Measurements from ENCODE around the gene ADAMTS18. TPM values are rescaled to one million over a fixed set of nuclear protein-coding genes. Genes with fewer than 3 reads are reported as not detected.

Gene ADAMTS18
- total and polyA plus RNA-seq, 4 donors, result under 0.01 to 0.17 TPM; not detected in 2

GRCh38 chr16:77452243-77452642, 17.4 kb upstream of the ADAMTS18 start (continued):
- no peak for TF ChIP-seq FOXA1 (IDR thresholded peaks at IDR 0.05)
- no peak for TF ChIP-seq SP1 (IDR thresholded peaks at IDR 0.05)
- TF ChIP-seq EGR1 (IDR thresholded peaks at IDR 0.05; ENCODE audit: low read depth in 2 of 2), result no peak

GRCh38 chr16:77450790-77451487, 16.1 kb upstream of the ADAMTS18 start:
- Histone ChIP-seq H3K9me3 (ENCODE audit: control insufficient read depth in 4 of 4, low read length in 3 of 4) (no peaks in the 10 kb centered on the region), H3K36me3 (ENCODE audit: control insufficient read depth in 4 of 4, insufficient read depth in 3 of 4, low read depth in 1 of 4, low read length in 3 of 4) (no peaks in the 10 kb centered on the region), H3K4me1 (ENCODE audit: control insufficient read depth in 4 of 4, insufficient read depth in 4 of 4, low read length in 3 of 4) (no peaks in the 10 kb centered on the region), H3K27ac (ENCODE audit: low read depth in 1 of 2, low read length in 2 of 2) (no peak overlapping the region), H3K4me3 (ENCODE audit: low read depth in 1 of 3, low read length in 3 of 3) (no peak overlapping the region), H3K9ac (ENCODE audit: low read depth in 1 of 2, low read length in 2 of 2) (no peak overlapping the region), H3K27me3 (ENCODE audit: control insufficient read depth in 4 of 4, insufficient read depth in 4 of 4, low read length in 3 of 4) (peaks cover 0 to 5% (median 0%) of the 10 kb centered on the region in 4 donors)
- DNase-seq (ENCODE audit: low spot score), result no peak
- no peak for TF ChIP-seq CTCF (IDR thresholded peaks at IDR 0.05; ENCODE audit: low read depth, low read length, missing input control)
- no peak for TF ChIP-seq FOXA1 (IDR thresholded peaks at IDR 0.05)
- TF ChIP-seq YY1 (IDR thresholded peaks at IDR 0.05), result no peak
- no peak for TF ChIP-seq HNF4G (IDR thresholded peaks at IDR 0.05)
- no peak for TF ChIP-seq ATF3 (IDR thresholded peaks at IDR 0.05)
- no peak for TF ChIP-seq ZBTB33 (IDR thresholded peaks at IDR 0.05)
- no peak for TF ChIP-seq NR2F2 (IDR thresholded peaks at IDR 0.05)
- no peak for TF ChIP-seq EGR1 (IDR thresholded peaks at IDR 0.05; ENCODE audit: low read depth in 2 of 2)
- no peak for TF ChIP-seq SP1 (IDR thresholded peaks at IDR 0.05)
- 51% methylated on average over 5 of the region's 5 CpGs for WGBS

- H3K27ac ChIP-seq (ENCODE audit: low read depth in 1 of 2, low read length in 2 of 2), result no peak overlapping the region
- no peaks in the 10 kb centered on the region for H3K4me1 ChIP-seq (ENCODE audit: control insufficient read depth in 4 of 4, insufficient read depth in 4 of 4, low read length in 3 of 4)
- no peak overlapping the region for H3K9ac ChIP-seq (ENCODE audit: low read depth in 1 of 2, low read length in 2 of 2)
- H3K4me3 ChIP-seq (ENCODE audit: low read depth in 1 of 3, low read length in 3 of 3), result no peak overlapping the region
- no peaks in the 10 kb centered on the region for H3K36me3 ChIP-seq (ENCODE audit: control insufficient read depth in 4 of 4, insufficient read depth in 3 of 4, low read depth in 1 of 4, low read length in 3 of 4)
- TF ChIP-seq TAF1 (conservative IDR thresholded peaks at IDR 0.05) (no peak), FOXA1 (IDR thresholded peaks at IDR 0.05) (no peak), FOXA2 (IDR thresholded peaks at IDR 0.05) (no peak), RXRA (IDR thresholded peaks at IDR 0.05) (no peak), ZBTB33 (IDR thresholded peaks at IDR 0.05) (no peak), GABPA (IDR thresholded peaks at IDR 0.05 in 1 of 2, conservative IDR thresholded peaks at IDR 0.05 in 1 of 2) (no peak), EGR1 (IDR thresholded peaks at IDR 0.05; ENCODE audit: low read depth in 2 of 2) (no peak), REST (IDR thresholded peaks at IDR 0.05) (no peak), RAD21 (IDR thresholded peaks at IDR 0.05) (no peak)
- peaks cover 0 to 5% (median 0%) of the 10 kb centered on the region in 4 donors for H3K27me3 ChIP-seq (ENCODE audit: control insufficient read depth in 4 of 4, insufficient read depth in 4 of 4, low read length in 3 of 4)
- no peak for DNase-seq (ENCODE audit: low spot score)
- no peaks in the 10 kb centered on the region for H3K9me3 ChIP-seq (ENCODE audit: control insufficient read depth in 4 of 4, low read length in 3 of 4)
Measured at GRCh38 chr16:77449208-77449607, 14.4 kb upstream of the ADAMTS18 start.

All from liver (tissue), 9 donors.